Hepatocyte (in vitro differentiated cells): ENCODE results near the gene GNE.

ENCODE experiments used
- EZH2 ChIP-seq: fragments of 200-600 bp; sonication (generic); IDR thresholded peaks from 2 replicates; pipeline ENCODE4 v1.6.1; 2016; ENCODE audit warnings: antibody characterized with exemption, mild to moderate bottlenecking, borderline replicate concordance
- TF ChIP-seq, protein P1 (sequence below): fragments of 200-600 bp; sonication (generic); IDR thresholded peaks from 2 replicates; pipeline ENCODE4 v1.5.1; 2016; ENCODE audit warnings: antibody characterized with exemption, mild to moderate bottlenecking; ENCODE audit not compliant: poor library complexity

DNA sequence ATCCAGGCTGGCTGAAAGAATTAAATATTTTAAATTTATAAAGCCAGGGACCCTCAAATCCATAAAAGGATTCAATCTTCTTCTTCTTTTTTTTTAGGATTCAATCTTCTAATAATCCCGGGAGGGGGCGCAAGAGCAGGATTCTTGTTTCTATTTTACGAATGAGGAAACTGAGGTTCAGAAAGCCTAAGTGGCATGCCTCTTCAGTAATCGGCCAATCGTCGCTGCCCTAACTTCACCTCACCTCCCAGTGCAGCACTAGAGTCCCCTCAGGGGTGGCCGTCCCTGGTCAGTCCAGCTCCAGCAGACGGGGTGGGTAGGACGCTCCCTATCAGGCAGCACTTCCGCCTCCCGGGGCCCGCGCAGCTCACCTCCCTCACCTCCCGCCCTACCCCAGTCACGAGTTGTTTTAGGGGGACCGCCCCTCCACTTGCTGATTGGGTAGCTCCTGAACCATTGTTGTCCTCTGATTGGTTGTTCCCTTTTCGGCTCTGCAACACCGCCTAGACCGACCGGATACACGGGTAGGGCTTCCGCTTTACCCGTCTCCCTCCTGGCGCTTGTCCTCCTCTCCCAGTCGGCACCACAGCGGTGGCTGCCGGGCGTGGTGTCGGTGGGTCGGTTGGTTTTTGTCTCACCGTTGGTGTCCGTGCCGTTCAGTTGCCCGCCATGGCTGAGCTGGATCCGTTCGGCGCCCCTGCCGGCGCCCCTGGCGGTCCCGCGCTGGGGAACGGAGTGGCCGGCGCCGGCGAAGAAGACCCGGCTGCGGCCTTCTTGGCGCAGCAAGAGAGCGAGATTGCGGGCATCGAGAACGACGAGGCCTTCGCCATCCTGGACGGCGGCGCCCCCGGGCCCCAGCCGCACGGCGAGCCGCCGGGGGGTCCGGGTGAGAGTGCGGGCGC, 67.6 kb downstream of the GNE start, which contains the start of gene CLTA:
- no peak for TF ChIP-seq EZH2
- TF ChIP-seq, protein P1, sequence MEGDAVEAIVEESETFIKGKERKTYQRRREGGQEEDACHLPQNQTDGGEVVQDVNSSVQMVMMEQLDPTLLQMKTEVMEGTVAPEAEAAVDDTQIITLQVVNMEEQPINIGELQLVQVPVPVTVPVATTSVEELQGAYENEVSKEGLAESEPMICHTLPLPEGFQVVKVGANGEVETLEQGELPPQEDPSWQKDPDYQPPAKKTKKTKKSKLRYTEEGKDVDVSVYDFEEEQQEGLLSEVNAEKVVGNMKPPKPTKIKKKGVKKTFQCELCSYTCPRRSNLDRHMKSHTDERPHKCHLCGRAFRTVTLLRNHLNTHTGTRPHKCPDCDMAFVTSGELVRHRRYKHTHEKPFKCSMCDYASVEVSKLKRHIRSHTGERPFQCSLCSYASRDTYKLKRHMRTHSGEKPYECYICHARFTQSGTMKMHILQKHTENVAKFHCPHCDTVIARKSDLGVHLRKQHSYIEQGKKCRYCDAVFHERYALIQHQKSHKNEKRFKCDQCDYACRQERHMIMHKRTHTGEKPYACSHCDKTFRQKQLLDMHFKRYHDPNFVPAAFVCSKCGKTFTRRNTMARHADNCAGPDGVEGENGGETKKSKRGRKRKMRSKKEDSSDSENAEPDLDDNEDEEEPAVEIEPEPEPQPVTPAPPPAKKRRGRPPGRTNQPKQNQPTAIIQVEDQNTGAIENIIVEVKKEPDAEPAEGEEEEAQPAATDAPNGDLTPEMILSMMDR, result peak; percentile 67
